Mammary epithelial cell (primary cell): ENCODE results near the gene SLC25A24.

Experiments used
- CTCF ChIP-seq, 2 donors: IDR thresholded peaks in 1 of 2; conservative IDR thresholded peaks in 1 of 2; 2 replicates each; pipeline ENCODE4 v1.5.1; 2011 to 2012; ENCODE audit warnings: inconsistent platforms in 2 of 2, low read length in 2 of 2, mild to moderate bottlenecking in 2 of 2, control low read depth in 1 of 2, low read depth in 1 of 2; ENCODE audit not compliant: insufficient read depth in 1 of 2; ENCODE audit errors: extremely low read depth in 1 of 2
- EZH2 ChIP-seq: IDR thresholded peaks from 2 replicates; pipeline ENCODE4 v1.6.1; 2012; ENCODE audit warnings: low read length, inconsistent platforms, borderline replicate concordance

- no peak for TF ChIP-seq CTCF (conservative IDR thresholded peaks at IDR 0.05 in 1 of 2, IDR thresholded peaks at IDR 0.05 in 1 of 2; ENCODE audit: extremely low read depth in 1 of 2, insufficient read depth in 1 of 2, low read depth in 1 of 2, low read length in 2 of 2)
- no peak for TF ChIP-seq EZH2
Measured at GRCh38 chr1:108124023-108124422, 76.1 kb downstream of the SLC25A24 start.
